ENCODE results near the gene ZNF229. TPM values are rescaled to one million over a fixed set of nuclear protein-coding genes. Genes with fewer than 3 reads are reported as not detected.

The ZNF229 gene
- polyA plus RNA-seq, 1 experiment = 4.5 TPM

DNA sequence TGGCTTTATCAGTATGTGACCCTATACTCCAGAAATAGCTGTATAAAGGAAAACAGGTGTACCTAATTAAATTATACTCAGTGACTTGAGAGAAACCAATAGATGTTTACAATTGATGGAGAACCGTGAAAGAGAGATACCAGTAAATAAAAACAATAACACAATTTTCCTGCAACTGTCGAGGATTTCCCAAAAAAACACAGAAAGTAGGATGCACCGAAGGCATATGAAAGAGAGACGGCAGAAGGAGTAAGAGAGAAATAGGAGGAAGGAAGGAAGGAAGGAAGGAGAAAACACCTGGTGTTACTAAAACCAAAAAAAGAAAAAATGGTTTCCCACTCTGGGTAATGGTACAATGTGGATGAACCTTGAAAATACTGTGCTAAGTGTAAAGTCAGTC lies 6.8 kb upstream of the ZNF229 start:
- CTCF ChIA-PET = no interaction called here

DNA sequence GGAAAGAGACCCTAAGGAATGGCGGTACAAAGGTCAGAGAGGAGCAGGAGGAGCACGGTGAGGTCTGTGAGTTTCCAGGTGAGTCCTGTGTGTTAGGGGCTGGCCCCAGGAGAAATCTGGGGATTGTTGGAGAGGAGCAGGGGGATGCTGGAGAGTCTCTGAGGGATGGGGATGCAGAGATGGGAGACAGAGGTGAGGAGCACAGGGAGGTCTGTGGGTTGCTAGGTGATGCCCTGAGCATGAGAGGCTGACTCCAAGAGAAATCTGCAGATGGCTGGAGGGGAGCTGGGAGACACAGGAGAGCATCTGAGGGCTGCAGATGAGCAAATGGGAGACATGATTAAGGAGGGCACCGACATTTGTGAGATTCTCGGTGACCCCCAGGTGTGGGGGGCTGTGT lies 4.1 kb upstream of the ZNF229 start:
- DNase-seq (ENCODE audit: low read depth) = no peak

More for the DNA sequence above, 6.8 kb upstream of the ZNF229 start:
- POLR2A ChIA-PET = no interaction called here
- H3K4me3 ChIP-seq (ENCODE audit: low read depth, low read length) = no peak overlapping the region
- no peaks in the 10 kb centered on the region for H3K27me3 ChIP-seq (ENCODE audit: control insufficient read depth, insufficient read depth, low read length)
- no peaks in the 10 kb centered on the region for H3K36me3 ChIP-seq (ENCODE audit: control insufficient read depth, insufficient read depth, low read length)
- DNase-seq (ENCODE audit: low read depth) = no peak
- TF ChIP-seq, protein P1, sequence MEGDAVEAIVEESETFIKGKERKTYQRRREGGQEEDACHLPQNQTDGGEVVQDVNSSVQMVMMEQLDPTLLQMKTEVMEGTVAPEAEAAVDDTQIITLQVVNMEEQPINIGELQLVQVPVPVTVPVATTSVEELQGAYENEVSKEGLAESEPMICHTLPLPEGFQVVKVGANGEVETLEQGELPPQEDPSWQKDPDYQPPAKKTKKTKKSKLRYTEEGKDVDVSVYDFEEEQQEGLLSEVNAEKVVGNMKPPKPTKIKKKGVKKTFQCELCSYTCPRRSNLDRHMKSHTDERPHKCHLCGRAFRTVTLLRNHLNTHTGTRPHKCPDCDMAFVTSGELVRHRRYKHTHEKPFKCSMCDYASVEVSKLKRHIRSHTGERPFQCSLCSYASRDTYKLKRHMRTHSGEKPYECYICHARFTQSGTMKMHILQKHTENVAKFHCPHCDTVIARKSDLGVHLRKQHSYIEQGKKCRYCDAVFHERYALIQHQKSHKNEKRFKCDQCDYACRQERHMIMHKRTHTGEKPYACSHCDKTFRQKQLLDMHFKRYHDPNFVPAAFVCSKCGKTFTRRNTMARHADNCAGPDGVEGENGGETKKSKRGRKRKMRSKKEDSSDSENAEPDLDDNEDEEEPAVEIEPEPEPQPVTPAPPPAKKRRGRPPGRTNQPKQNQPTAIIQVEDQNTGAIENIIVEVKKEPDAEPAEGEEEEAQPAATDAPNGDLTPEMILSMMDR (IDR thresholded peaks at IDR 0.05; ENCODE audit: insufficient read depth, low read depth, low read length) = no peak

DNA sequence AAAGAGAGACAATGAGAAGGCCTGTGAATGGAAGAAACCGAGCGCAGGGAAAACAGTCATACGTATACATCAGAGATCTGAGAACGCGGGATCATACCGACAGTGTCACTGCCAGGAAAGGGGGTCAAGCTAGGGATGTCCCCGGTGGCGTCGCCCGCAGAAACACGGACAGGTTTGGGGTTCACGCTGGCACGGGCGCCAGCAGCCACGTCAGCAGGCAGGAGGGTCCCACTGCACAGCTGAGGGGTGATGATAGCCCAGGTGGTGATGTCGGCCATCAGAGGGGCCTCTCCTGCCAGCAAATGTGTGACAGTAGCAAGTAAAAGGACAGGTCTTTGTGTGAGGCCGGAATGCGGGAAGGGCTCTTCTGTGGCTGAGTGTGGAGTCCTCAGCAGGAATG lies 3.4 kb upstream of the ZNF229 start:
- Histone ChIP-seq H3K36me3 (ENCODE audit: control insufficient read depth, insufficient read depth, low read length) (no peaks in the 10 kb centered on the region), H3K27me3 (ENCODE audit: control insufficient read depth, insufficient read depth, low read length) (no peaks in the 10 kb centered on the region), H3K4me3 (ENCODE audit: low read depth, low read length) (no peak overlapping the region)
- no peak for DNase-seq (ENCODE audit: low read depth)
- ChIA-PET CTCF (no interaction called here), POLR2A (no interaction called here)
- TF ChIP-seq, protein P1 (IDR thresholded peaks at IDR 0.05; ENCODE audit: insufficient read depth, low read depth, low read length) = no peak

More for the DNA sequence above, 4.1 kb upstream of the ZNF229 start:
- ChIA-PET POLR2A (no interaction called here), CTCF (no interaction called here)
- H3K27me3 ChIP-seq (ENCODE audit: control insufficient read depth, insufficient read depth, low read length) = no peaks in the 10 kb centered on the region
- TF ChIP-seq, protein P1 (IDR thresholded peaks at IDR 0.05; ENCODE audit: insufficient read depth, low read depth, low read length) = no peak
- H3K36me3 ChIP-seq (ENCODE audit: control insufficient read depth, insufficient read depth, low read length) = no peaks in the 10 kb centered on the region
- no peak overlapping the region for H3K4me3 ChIP-seq (ENCODE audit: low read depth, low read length)

DNA sequence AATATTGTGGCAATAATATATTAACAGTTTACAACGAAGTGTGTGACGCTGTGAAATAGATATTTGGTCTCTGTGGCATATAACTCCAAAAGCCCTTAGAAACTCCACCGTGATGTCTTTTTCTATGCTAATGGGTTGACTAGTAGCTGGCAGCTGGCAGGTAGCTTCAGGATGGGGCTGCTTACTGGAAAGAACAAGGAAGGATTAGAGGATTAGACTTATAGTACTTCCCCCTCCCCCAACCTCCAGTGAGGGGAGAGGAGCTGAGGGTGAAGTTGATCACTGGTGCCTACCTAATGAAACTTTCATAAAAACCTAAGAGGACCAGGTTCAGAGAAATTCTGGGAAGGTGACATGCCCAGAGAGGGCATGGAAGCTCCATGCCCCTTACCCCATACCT lies 9.8 kb downstream of the ZNF229 start:
- CTCF ChIA-PET = no interaction called here
- peaks cover 5% of the 10 kb centered on the region for H3K36me3 ChIP-seq (ENCODE audit: control insufficient read depth, insufficient read depth, low read length)
- no peaks in the 10 kb centered on the region for H3K27me3 ChIP-seq (ENCODE audit: control insufficient read depth, insufficient read depth, low read length)
- POLR2A ChIA-PET = no interaction called here
- no peak for DNase-seq (ENCODE audit: low read depth)
- TF ChIP-seq, protein P1 (IDR thresholded peaks at IDR 0.05; ENCODE audit: insufficient read depth, low read depth, low read length) = no peak
- no peak overlapping the region for H3K4me3 ChIP-seq (ENCODE audit: low read depth, low read length)

DNA sequence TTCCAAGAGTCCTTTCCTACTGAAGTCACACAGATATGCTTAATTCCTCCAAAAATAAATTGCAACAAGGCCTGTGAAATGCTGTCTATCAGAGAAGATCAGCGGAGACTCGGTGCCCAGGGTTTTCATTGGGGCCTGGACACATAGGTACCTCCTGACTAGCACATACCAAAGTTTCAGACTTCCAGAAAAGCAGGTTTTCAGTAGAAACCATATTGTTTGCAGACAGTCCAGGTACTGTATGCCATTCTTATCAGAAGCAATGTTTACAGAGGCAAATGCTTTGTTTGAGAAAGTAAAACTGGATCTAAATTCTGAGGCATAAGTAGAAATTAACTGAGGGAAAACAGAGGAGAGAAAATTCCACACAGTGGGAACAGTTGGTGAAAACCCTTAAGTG lies 12.8 kb downstream of the ZNF229 start:
- Histone ChIP-seq H3K36me3 (ENCODE audit: control insufficient read depth, insufficient read depth, low read length) (peaks cover 8% of the 10 kb centered on the region), H3K4me3 (ENCODE audit: low read depth, low read length) (no peak overlapping the region), H3K27me3 (ENCODE audit: control insufficient read depth, insufficient read depth, low read length) (no peaks in the 10 kb centered on the region)
- TF ChIP-seq, protein P1 (IDR thresholded peaks at IDR 0.05; ENCODE audit: insufficient read depth, low read depth, low read length) = no peak
- POLR2A ChIA-PET = no interaction called here
- no peak for DNase-seq (ENCODE audit: low read depth)
- CTCF ChIA-PET = no interaction called here
